Left lung (tissue), 10 donors: Measurements from ENCODE around the gene TBX18. TPM values are rescaled to one million over a fixed set of nuclear protein-coding genes. Genes with fewer than 3 reads are reported as not detected.

Experiments
- ATAC-seq: fragments of 200-7000 bp; cut with Tn5 transposase; one replicate; pipeline ENCODE4 v1.9.1; 2020; ENCODE audit warnings: moderate library complexity
- DNase-seq, 4 donors: peaks; one replicate each; pipeline ENCODE4 v3.0.0-alpha.2; 2013 to 2020
- H3K27ac ChIP-seq, 2 donors: fragments of 200-600 bp; sonication (generic) in 1 of 2; one replicate each; pipeline versions ENCODE4 v1.5.0 to v1.8.0; 2020 to 2021
- H3K27me3 ChIP-seq, 2 donors: fragments of 200-600 bp; sonication (generic) in 1 of 2; one replicate each; pipeline versions ENCODE4 v1.5.0 to v1.8.0; 2020 to 2021
- H3K36me3 ChIP-seq, 2 donors: fragments of 200-600 bp; sonication (generic) in 1 of 2; one replicate each; pipeline versions ENCODE4 v1.5.0 to v1.8.0; 2020 to 2021
- H3K4me1 ChIP-seq, 2 donors: fragments of 200-600 bp; one replicate each; pipeline ENCODE4 v1.8.0; 2021
- H3K4me3 ChIP-seq, 2 donors: fragments of 200-600 bp; sonication (generic) in 1 of 2; one replicate each; pipeline versions ENCODE4 v1.5.0 to v1.8.0; 2020 to 2021; ENCODE audit warnings: mild to moderate bottlenecking in 1 of 2
- H3K9me3 ChIP-seq, 2 donors: fragments of 200-600 bp; sonication (generic) in 1 of 2; one replicate each; pipeline versions ENCODE4 v1.5.0 to v1.8.0; 2020 to 2021
- CTCF ChIP-seq, 2 donors: fragments of 200-600 bp; sonication (generic) in 1 of 2; IDR thresholded peaks; one replicate each; pipeline versions ENCODE4 v1.5.0 to v1.8.0; 2021; ENCODE audit warnings: antibody characterized with exemption in 2 of 2
- intact Hi-C, 2 donors: fragments of 100-400 bp; cut with DNase I; formaldehyde crosslinking; loops; one replicate each; pipeline versions ENCODE4 v1.11.2 to v1.14.2; 2022
- polyA plus RNA-seq, 6 donors: library from polyadenylated mRNA; unstranded; fragments of 120-200 nt; gene quantifications; one replicate each; pipeline ENCODE4 v1.2.1, GENCODE V29; 2013; ENCODE audit not compliant: insufficient read length in 6 of 6
- total RNA-seq, 2 donors: library from RNA; stranded (reverse); fragmentation: NEBNext Ultra II Directional; extraction: Animal tissue kit (Norgen Biotek cat#: 25700); gene quantifications; one replicate each; pipeline ENCODE4 v1.2.1, GENCODE V29; 2021
- donor health status: DM: no; HTN: yes; CAD: no.
- donor health status: DM: no; HTN: no; CAD: no.

The TBX18 gene
- total and polyA plus RNA-seq, 8 donors, result 0.27 to 0.60 (median 0.49) TPM; not detected in 1

GRCh38 chr6:84638286-84638685 lies 126.1 kb downstream of the TBX18 start:
- TF ChIP-seq CTCF (IDR thresholded peaks at IDR 0.05), result no peak
- no peaks in the 10 kb centered on the region for H3K4me1 ChIP-seq
- H3K4me3 ChIP-seq, result no peak overlapping the region
- DNase-seq (no peak), ATAC-seq (no peak)
- intact Hi-C loops, result no loop called here
- no peak overlapping the region for H3K27ac ChIP-seq
- no peaks in the 10 kb centered on the region for H3K9me3 ChIP-seq
- H3K36me3 ChIP-seq, result no peaks in the 10 kb centered on the region
- no peaks in the 10 kb centered on the region for H3K27me3 ChIP-seq
